Epithelial cell of esophagus (primary cell): ENCODE data around the gene BARX1.

Experiments
- DNase-seq: peaks from one replicate; pipeline ENCODE4 v3.0.0; 2010; ENCODE audit warnings: low read depth
- H3K4me3 ChIP-seq: 2 replicates; pipeline ENCODE4 v1.5.1; 2011; ENCODE audit warnings: mild to moderate bottlenecking, low read length, control low read depth
- TF ChIP-seq, protein P1 (sequence below): IDR thresholded peaks from 2 replicates; pipeline ENCODE4 v1.5.1; 2011; ENCODE audit warnings: low read depth, mild to moderate bottlenecking, low read length, control low read depth, inconsistent platforms; ENCODE audit not compliant: insufficient read depth; ENCODE audit errors: missing control alignments

BARX1 gene

DNA sequence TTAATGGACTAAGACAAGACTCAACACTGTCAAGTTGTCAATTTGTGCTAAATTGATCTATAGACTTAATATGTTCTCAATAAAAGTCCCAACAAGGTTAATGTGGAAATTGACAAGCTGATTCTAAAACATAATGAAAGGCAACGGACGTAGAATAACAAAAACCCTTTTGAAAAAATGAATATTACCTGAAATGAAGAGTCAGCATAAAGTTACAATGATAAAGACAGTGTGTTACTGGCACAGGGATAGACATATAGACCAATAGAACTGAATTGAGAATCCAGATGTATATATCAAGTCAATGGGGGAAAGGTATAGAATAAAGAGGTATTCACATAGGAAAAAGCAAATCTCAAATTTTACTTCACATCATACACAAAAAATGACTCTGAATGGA is 37.7 kb upstream of the BARX1 start:
- no peak overlapping the region for H3K4me3 ChIP-seq
- TF ChIP-seq, protein P1, sequence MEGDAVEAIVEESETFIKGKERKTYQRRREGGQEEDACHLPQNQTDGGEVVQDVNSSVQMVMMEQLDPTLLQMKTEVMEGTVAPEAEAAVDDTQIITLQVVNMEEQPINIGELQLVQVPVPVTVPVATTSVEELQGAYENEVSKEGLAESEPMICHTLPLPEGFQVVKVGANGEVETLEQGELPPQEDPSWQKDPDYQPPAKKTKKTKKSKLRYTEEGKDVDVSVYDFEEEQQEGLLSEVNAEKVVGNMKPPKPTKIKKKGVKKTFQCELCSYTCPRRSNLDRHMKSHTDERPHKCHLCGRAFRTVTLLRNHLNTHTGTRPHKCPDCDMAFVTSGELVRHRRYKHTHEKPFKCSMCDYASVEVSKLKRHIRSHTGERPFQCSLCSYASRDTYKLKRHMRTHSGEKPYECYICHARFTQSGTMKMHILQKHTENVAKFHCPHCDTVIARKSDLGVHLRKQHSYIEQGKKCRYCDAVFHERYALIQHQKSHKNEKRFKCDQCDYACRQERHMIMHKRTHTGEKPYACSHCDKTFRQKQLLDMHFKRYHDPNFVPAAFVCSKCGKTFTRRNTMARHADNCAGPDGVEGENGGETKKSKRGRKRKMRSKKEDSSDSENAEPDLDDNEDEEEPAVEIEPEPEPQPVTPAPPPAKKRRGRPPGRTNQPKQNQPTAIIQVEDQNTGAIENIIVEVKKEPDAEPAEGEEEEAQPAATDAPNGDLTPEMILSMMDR = no peak
- no peak for DNase-seq

DNA sequence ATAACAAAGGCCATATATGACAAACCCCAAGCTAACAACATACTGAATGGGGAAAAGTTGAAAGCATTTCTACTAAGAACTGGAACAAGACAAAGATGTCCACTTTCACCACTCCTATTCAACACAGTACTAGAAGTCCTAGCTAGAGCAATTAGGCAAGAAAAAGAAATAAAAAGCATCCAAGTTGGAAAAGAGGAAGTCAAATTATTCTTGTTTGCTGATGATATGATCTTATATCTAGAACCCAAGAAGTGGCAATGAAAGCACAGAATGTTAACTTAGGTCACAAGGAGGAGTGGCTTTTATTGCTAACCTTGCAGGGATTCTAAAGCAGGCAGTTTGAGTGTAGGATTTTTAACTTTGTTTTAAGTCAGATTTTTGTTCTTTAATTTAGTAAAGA is 35.3 kb upstream of the BARX1 start:
- DNase-seq = no peak
- TF ChIP-seq, protein P1 = no peak
- H3K4me3 ChIP-seq = no peak overlapping the region

DNA sequence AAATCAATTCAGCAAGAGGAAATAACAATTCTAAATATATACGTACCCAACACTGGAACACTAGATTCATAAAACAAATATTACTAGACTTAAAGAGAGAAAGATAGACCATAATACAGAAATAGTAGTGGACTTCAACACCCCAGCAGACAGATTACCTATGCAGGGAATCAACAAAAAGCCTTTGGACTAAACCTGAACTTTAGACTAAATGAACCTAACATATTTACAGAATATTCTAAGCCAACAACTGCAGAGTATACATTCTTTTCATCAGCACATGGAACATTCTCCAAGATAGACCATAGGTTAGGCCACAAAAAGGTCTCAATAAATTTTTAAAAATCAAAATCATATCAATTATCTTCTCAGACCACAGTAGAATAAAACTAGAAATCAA is 32.9 kb upstream of the BARX1 start:
- TF ChIP-seq, protein P1 = no peak
- DNase-seq = no peak
- no peak overlapping the region for H3K4me3 ChIP-seq

DNA sequence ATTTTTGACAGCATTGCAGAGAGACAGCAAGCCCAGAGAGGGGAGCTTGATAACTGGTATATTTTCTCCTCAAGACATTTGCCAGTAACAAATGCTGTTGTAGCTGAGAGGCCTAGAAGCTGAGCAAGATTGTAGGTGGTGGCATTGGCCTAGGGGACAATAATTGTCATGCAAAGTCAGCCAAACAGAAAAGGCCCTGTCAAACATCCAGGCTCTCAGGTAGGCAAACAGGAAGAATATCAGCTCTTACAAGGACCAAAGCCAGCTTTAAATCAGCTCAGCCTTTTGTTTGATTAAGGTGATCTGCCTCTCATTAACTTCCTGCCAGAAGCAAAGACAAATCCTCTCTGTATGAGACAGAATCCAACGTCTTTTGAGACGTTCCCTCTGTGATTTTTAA is 29.7 kb upstream of the BARX1 start:
- no peak for DNase-seq
- TF ChIP-seq, protein P1 = no peak
- no peak overlapping the region for H3K4me3 ChIP-seq

DNA sequence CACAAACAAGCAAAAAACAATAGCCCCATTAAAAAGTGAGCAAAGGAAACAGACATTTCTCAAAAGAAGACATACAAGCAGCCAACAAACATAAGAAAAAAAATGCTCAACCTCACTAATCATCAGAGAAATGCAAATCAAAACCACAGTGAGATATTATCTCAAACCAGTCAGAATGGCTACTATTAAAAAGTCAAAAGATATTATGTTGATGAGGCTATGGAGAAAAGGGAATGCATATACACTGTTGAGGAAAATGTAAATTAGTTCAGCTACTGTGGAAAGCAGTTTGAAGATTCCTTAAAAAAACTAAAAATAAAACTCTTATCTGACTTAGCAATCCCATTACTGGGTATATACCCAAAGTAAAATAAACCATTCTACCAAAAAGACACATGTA is 28.7 kb upstream of the BARX1 start:
- no peak overlapping the region for H3K4me3 ChIP-seq
- no peak for DNase-seq
- TF ChIP-seq, protein P1 = no peak

DNA sequence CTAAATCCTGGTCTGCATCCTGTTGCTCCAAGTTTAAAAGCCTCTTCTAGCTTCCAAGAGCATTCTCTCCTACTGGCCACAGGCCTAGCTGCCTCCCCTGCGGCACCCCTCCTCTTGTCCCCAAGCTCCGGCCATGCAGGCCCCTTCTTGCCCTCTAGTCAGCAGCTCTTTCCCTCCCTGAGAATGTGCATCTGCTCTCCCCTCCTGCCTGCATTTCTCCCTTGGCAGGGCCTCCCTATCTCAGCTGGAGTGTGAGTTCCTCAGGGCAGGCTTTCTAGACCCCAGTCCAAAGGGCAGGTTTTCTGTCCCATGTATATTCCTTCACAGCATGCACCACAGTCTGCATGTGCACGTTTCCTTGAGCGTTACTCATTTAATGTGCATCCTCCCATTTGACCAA is 24.6 kb upstream of the BARX1 start:
- no peak for DNase-seq
- H3K4me3 ChIP-seq = no peak overlapping the region
- TF ChIP-seq, protein P1 = no peak

DNA sequence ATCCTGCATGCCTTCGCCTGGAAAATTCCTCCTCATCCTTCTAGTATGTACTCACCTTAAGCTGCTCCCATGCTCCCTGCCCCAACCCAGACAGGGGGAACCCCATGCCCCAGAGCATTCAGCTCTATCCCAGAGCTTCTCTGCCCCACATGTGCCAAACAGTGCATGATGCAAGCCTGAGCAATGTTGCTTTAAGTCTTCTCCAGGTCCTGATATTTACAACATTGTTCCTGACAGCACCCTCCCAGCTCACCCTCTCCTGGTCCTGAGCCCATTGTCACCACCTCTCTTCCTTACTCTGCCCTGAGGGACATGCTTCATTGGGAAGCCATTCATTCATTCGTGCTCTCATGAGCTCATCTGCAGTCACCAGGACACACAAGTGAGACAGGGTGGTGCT is 23.4 kb upstream of the BARX1 start:
- peak; percentile 55 for DNase-seq
- no peak overlapping the region for H3K4me3 ChIP-seq

More for the DNA sequence above, 23.4 kb upstream of the BARX1 start:
- TF ChIP-seq, protein P1 = no peak
